ENCODE measurements around the gene MED16. TPM values are rescaled to one million over a fixed set of nuclear protein-coding genes. Genes with fewer than 3 reads are reported as not detected.
A peak's percentile ranks its signal among the peaks of the same experiment; 100 is the strongest.

Gene MED16
- total and polyA plus RNA-seq, 2 experiments from 2014 or later: 26.6 to 66.5 TPM

DNA sequence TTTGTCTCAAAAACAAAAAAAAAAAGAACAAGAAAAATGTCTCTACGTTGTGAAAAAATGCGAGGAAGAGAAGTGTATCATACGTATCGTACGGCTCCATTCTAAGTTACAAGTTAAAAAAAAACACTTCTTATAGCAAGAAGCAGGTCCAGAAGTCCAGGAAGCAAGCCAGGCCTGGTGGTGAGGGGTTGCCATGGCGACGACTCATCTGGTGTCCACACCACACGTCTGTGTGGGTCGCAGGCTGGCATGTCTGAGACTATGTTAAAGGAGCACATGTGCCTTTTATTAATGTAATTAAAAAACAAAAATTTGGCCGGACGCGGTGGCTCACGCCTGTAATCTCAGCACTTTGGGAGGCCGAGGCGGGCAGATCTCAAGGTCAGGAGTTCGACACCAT, 5.9 kb downstream of the MED16 start:
- H3K9ac ChIP-seq: no peak overlapping the region
- H3K9me2 ChIP-seq (ENCODE audit: insufficient read depth): no peaks in the 10 kb centered on the region
- 83 to 84% methylated on average over 16 of the region's 16 CpGs for WGBS, 2 experiments (ENCODE audit: low coverage in 1 of 2, low lambda C conversion rate in 2 of 2, missing lambda C conversion rate in 2 of 2)
- H3F3A ChIP-seq (ENCODE audit: insufficient read depth): no peaks in the 10 kb centered on the region
- H4K20me1 ChIP-seq (ENCODE audit: insufficient read depth): no peaks in the 10 kb centered on the region
- H2AFZ ChIP-seq: no peak overlapping the region
- DNase-seq: peak; percentile 75
- no peaks in the 10 kb centered on the region for H3K36me3 ChIP-seq (ENCODE audit: low read depth)
- H3K79me2 ChIP-seq (ENCODE audit: insufficient read depth): peaks cover 18% of the 10 kb centered on the region
- H3K4me3 ChIP-seq: no peak overlapping the region
- H3K27me3 ChIP-seq (replicated peaks; ENCODE audit: insufficient read depth): no peaks in the 10 kb centered on the region
- in situ Hi-C loops (cut with MboI): no loop called here
- no peak overlapping the region for H3K27ac ChIP-seq
- no peak for TF ChIP-seq EZH2phosphoT487 (IDR thresholded peaks at IDR 0.05; ENCODE audit: insufficient read depth, low read depth)
- no peak for TF ChIP-seq EZH2 (IDR thresholded peaks at IDR 0.05; ENCODE audit: insufficient read depth, poor library complexity, severe bottlenecking)
- no peak overlapping the region for H3K4me2 ChIP-seq (ENCODE audit: unreplicated experiment)
- no peaks in the 10 kb centered on the region for H3K9me3 ChIP-seq (ENCODE audit: low read depth)
- no peaks in the 10 kb centered on the region for H3K4me1 ChIP-seq (ENCODE audit: insufficient read depth)

- Histone ChIP-seq H3K4me1 (ENCODE audit: insufficient read depth) (no peaks in the 10 kb centered on the region), H2AFZ (no peak overlapping the region), H3K79me2 (ENCODE audit: insufficient read depth) (peaks cover 8% of the 10 kb centered on the region; the same call in 1 of the 2 replicates), H3K9me2 (ENCODE audit: insufficient read depth) (no peaks in the 10 kb centered on the region), H3K4me3 (no peak overlapping the region), H3F3A (ENCODE audit: insufficient read depth) (no peaks in the 10 kb centered on the region), H4K20me1 (ENCODE audit: insufficient read depth) (no peaks in the 10 kb centered on the region), H3K4me2 (ENCODE audit: unreplicated experiment) (no peak overlapping the region), H3K36me3 (ENCODE audit: low read depth) (no peaks in the 10 kb centered on the region), H3K9ac (no peak overlapping the region), H3K27ac (no peak overlapping the region), H3K9me3 (ENCODE audit: low read depth) (no peaks in the 10 kb centered on the region), H3K27me3 (replicated peaks; ENCODE audit: insufficient read depth) (no peaks in the 10 kb centered on the region)
- no peak for DNase-seq
- in situ Hi-C loops (cut with MboI): no loop called here
- TF ChIP-seq EZH2 (IDR thresholded peaks at IDR 0.05; ENCODE audit: insufficient read depth, poor library complexity, severe bottlenecking) (no peak), EZH2phosphoT487 (IDR thresholded peaks at IDR 0.05; ENCODE audit: insufficient read depth, low read depth) (no peak)
- 94 to 95% methylated on average over 45 to 63 of the region's 64 CpGs for WGBS, 2 experiments (ENCODE audit: low coverage in 1 of 2, low lambda C conversion rate in 2 of 2, missing lambda C conversion rate in 2 of 2)
These were observed 7.3 kb downstream of the MED16 start for GRCh38 chr19:885536-886224.

GRCh38 chr19:884420-885211, 8.4 kb downstream of the MED16 start:
- TF ChIP-seq EZH2phosphoT487 (IDR thresholded peaks at IDR 0.05; ENCODE audit: insufficient read depth, low read depth) (no peak), EZH2 (IDR thresholded peaks at IDR 0.05; ENCODE audit: insufficient read depth, poor library complexity, severe bottlenecking) (no peak)
- H3K27me3 ChIP-seq (replicated peaks; ENCODE audit: insufficient read depth): no peaks in the 10 kb centered on the region
- no peaks in the 10 kb centered on the region for H3K9me3 ChIP-seq (ENCODE audit: low read depth)
- 0 out of 2 replicates have a peak, but pooled peaks cover 7% of the 10 kb centered on the region for H3K79me2 ChIP-seq (ENCODE audit: insufficient read depth)
- no peak overlapping the region for H3K27ac ChIP-seq
- no peaks in the 10 kb centered on the region for H3K4me1 ChIP-seq (ENCODE audit: insufficient read depth)
- no peak overlapping the region for H2AFZ ChIP-seq
- no peaks in the 10 kb centered on the region for H3K9me2 ChIP-seq (ENCODE audit: insufficient read depth)
- no peaks in the 10 kb centered on the region for H3K36me3 ChIP-seq (ENCODE audit: low read depth)
- H4K20me1 ChIP-seq (ENCODE audit: insufficient read depth): no peaks in the 10 kb centered on the region
- no peak overlapping the region for H3K4me2 ChIP-seq (ENCODE audit: unreplicated experiment)
- H3F3A ChIP-seq (ENCODE audit: insufficient read depth): no peaks in the 10 kb centered on the region
- DNase-seq: no peak
- H3K9ac ChIP-seq: no peak overlapping the region
- no peak overlapping the region for H3K4me3 ChIP-seq
- WGBS, 2 experiments (ENCODE audit: low coverage in 1 of 2, low lambda C conversion rate in 2 of 2, missing lambda C conversion rate in 2 of 2): 92 to 96% methylated on average over 32 to 45 of the region's 51 CpGs
- in situ Hi-C loops (cut with MboI): no loop called here

DNA sequence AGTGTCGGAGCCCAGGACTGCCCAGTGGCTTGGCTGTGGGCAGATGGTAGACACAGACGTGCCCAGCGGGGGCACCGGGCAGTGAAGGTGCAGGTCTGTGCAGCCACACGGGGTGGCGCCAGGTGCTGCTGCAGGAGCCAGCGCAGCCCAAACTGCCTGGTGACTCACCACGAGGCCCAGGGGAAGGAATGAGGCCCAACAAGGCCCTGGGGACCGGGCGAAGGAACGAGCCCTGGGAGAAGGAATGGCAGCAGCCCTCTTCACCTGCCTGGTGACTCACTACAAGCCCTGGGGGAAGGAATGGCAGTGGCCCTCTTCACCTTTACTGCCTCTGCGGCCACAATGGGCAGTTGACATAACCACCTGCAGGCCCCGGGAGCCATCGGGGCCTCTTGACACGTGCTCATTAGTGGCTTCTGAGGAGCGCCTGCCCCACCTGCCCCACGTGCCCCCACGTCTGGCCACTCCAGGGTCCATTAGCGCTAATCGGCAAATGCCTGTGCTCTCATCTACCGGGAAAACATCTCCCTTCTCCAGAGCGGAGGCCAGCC, 9.3 kb downstream of the MED16 start:
- H3K9ac ChIP-seq: no peak overlapping the region
- DNase-seq: no peak
- 0 out of 2 replicates have a peak, but pooled peaks cover 7% of the 10 kb centered on the region for H3K79me2 ChIP-seq (ENCODE audit: insufficient read depth)
- no peaks in the 10 kb centered on the region for H3K9me2 ChIP-seq (ENCODE audit: insufficient read depth)
- in situ Hi-C loops (cut with MboI): no loop called here
- no peak overlapping the region for H2AFZ ChIP-seq
- H3F3A ChIP-seq (ENCODE audit: insufficient read depth): no peaks in the 10 kb centered on the region
- 97% methylated on average over 22 of the region's 22 CpGs for whole genome bisulfite sequencing, 2 experiments (ENCODE audit: low coverage in 1 of 2, low lambda C conversion rate in 2 of 2, missing lambda C conversion rate in 2 of 2)
- no peak overlapping the region for H3K4me2 ChIP-seq (ENCODE audit: unreplicated experiment)
- no peaks in the 10 kb centered on the region for H3K36me3 ChIP-seq (ENCODE audit: low read depth)
- H3K27ac ChIP-seq: no peak overlapping the region
- TF ChIP-seq EZH2phosphoT487 (IDR thresholded peaks at IDR 0.05; ENCODE audit: insufficient read depth, low read depth) (no peak), EZH2 (IDR thresholded peaks at IDR 0.05; ENCODE audit: insufficient read depth, poor library complexity, severe bottlenecking) (no peak)
- H4K20me1 ChIP-seq (ENCODE audit: insufficient read depth): no peaks in the 10 kb centered on the region
- no peaks in the 10 kb centered on the region for H3K4me1 ChIP-seq (ENCODE audit: insufficient read depth)
- no peak overlapping the region for H3K4me3 ChIP-seq
- no peaks in the 10 kb centered on the region for H3K9me3 ChIP-seq (ENCODE audit: low read depth)
- H3K27me3 ChIP-seq (replicated peaks; ENCODE audit: insufficient read depth): no peaks in the 10 kb centered on the region
